ENCODE measurements around the gene VILL.

DNA sequence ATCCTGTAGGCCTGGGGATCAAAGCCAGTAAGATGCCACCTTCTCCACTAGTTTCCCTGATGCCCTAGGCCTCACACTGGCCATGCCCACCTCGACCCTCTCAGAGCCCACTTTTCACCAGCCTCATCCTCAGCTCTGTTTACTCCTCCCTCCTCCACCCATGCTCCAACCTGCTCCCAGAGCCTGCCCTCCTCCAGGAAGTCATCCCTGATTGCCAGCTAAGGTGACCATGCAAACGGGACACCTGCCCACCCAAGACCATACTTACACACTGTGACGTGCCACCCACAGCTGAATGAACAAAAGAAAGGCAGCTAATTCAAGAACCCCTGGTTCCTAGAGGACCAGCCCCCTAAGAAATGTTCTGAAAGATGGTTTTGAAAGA lies 29.7 kb downstream of the VILL start:
- no peak for TF ChIP-seq JUND (IDR thresholded peaks at IDR 0.05; ENCODE audit: low read depth, low read length)
- TF ChIP-seq HDGF (IDR thresholded peaks at IDR 0.05) = no peak
- TF ChIP-seq POLR2A (IDR thresholded peaks at IDR 0.05; ENCODE audit: low read depth, low read length) = no peak
- TF ChIP-seq, protein P1, sequence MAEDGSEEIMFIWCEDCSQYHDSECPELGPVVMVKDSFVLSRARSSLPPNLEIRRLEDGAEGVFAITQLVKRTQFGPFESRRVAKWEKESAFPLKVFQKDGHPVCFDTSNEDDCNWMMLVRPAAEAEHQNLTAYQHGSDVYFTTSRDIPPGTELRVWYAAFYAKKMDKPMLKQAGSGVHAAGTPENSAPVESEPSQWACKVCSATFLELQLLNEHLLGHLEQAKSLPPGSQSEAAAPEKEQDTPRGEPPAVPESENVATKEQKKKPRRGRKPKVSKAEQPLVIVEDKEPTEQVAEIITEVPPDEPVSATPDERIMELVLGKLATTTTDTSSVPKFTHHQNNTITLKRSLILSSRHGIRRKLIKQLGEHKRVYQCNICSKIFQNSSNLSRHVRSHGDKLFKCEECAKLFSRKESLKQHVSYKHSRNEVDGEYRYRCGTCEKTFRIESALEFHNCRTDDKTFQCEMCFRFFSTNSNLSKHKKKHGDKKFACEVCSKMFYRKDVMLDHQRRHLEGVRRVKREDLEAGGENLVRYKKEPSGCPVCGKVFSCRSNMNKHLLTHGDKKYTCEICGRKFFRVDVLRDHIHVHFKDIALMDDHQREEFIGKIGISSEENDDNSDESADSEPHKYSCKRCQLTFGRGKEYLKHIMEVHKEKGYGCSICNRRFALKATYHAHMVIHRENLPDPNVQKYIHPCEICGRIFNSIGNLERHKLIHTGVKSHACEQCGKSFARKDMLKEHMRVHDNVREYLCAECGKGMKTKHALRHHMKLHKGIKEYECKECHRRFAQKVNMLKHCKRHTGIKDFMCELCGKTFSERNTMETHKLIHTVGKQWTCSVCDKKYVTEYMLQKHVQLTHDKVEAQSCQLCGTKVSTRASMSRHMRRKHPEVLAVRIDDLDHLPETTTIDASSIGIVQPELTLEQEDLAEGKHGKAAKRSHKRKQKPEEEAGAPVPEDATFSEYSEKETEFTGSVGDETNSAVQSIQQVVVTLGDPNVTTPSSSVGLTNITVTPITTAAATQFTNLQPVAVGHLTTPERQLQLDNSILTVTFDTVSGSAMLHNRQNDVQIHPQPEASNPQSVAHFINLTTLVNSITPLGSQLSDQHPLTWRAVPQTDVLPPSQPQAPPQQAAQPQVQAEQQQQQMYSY (CRISPR knock-in tag; IDR thresholded peaks at IDR 0.05) = no peak
- TF ChIP-seq, protein P2, sequence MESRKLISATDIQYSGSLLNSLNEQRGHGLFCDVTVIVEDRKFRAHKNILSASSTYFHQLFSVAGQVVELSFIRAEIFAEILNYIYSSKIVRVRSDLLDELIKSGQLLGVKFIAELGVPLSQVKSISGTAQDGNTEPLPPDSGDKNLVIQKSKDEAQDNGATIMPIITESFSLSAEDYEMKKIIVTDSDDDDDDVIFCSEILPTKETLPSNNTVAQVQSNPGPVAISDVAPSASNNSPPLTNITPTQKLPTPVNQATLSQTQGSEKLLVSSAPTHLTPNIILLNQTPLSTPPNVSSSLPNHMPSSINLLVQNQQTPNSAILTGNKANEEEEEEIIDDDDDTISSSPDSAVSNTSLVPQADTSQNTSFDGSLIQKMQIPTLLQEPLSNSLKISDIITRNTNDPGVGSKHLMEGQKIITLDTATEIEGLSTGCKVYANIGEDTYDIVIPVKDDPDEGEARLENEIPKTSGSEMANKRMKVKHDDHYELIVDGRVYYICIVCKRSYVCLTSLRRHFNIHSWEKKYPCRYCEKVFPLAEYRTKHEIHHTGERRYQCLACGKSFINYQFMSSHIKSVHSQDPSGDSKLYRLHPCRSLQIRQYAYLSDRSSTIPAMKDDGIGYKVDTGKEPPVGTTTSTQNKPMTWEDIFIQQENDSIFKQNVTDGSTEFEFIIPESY (IDR thresholded peaks at IDR 0.05) = no peak
- TF ChIP-seq SP1 (IDR thresholded peaks at IDR 0.05; ENCODE audit: low read depth, low read length) = no peak
- TF ChIP-seq NFYB (IDR thresholded peaks at IDR 0.05; ENCODE audit: insufficient read depth, low read depth, low read length) = no peak
- TF ChIP-seq, protein P3, sequence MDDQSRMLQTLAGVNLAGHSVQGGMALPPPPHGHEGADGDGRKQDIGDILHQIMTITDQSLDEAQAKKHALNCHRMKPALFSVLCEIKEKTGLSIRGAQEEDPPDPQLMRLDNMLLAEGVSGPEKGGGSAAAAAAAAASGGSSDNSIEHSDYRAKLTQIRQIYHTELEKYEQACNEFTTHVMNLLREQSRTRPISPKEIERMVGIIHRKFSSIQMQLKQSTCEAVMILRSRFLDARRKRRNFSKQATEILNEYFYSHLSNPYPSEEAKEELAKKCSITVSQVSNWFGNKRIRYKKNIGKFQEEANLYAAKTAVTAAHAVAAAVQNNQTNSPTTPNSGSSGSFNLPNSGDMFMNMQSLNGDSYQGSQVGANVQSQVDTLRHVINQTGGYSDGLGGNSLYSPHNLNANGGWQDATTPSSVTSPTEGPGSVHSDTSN (IDR thresholded peaks at IDR 0.05; ENCODE audit: insufficient replicate concordance, low read depth, low read length) = no peak
